Measurements from ENCODE around the gene CYP4F8. TPM values are rescaled to one million over a fixed set of nuclear protein-coding genes. Genes with fewer than 3 reads are reported as not detected.

Gene CYP4F8
- total RNA-seq, 1 donor from 2014 or later: not detected

DNA sequence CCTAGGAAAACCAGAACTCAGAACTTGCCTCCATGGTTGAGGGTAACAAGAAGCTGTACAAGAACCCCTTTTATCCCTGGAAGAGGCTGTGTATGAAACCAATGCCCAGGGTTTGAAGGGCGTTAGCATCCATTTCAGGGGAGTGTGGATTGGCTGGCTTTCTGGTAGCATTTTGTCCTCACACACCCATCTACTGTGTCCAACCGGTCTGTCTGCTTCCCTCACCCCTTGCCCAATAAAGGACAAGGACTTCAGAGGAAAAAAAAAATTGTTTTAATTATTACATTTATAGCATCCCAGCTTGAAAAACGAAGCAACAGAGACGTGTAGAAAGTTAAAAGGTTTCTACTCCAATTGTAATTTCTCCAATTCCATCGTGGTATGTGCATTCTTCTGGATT is 2.7 kb upstream of the CYP4F8 start:
- intact Hi-C loops (cut with DNase I): no loop called here
- ATAC-seq (no peak), DNase-seq (ENCODE audit: missing footprints) (no peak)

DNA sequence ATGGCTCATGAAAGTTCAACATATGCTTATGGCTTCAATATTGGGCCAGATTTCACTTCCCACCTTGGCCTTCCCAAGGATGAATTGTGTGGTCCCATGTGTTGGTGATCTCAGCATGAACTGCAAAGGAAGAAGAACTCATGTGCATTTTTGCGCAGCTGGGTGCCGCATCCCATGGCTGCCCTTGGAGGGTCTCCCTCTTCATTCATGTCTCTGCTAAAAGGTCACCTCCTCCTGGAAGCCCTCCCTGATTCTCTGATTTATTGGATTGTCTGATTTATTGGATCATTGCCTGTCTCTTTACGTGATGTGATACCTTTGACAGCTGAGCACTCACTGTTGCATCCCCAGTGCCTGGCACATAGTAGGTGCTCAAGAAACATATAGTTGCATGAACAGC is 1.7 kb upstream of the CYP4F8 start:
- no peak for ATAC-seq
- no peak for DNase-seq (ENCODE audit: missing footprints)
- intact Hi-C loops (cut with DNase I): no loop called here

DNA sequence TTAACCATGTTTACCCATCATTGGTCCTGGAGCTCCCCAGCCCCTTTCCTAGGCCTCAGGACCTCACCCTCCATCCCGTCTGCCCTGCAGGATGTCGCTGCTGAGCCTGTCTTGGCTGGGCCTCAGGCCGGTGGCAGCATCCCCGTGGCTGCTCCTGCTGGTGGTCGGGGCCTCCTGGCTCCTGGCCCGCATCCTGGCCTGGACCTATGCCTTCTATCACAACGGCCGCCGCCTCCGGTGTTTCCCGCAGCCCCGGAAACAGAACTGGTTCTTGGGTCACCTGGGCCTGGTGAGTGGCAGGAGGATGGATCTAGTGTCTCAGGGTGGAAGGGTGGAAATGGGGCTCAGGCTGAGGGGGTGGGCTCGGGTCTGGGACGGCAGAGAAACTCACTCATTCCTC is 508 bp downstream of the CYP4F8 start:
- DNase-seq (ENCODE audit: missing footprints) (no peak), ATAC-seq (no peak)
- intact Hi-C loops (cut with DNase I): no loop called here

DNA sequence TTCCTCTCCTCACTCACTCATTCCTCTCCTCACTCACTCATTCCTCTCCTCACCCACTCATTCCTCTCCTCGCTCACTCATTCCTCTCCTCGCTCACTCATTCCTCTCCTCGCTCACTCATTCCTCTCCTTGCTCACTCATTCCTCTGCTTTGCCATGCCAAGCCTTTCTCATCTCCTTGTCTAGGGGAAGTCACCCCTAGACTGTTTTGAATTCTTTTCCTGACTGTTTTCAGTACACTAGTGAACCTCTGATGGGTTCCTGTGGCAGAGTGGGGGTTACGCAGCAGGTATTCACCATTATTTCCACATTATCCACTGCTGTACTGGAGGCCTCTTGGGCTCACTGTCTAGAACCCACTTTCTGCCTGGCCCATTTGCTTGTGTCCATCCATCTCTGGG is 1.2 kb downstream of the CYP4F8 start:
- intact Hi-C loops (cut with DNase I): no loop called here
- DNase-seq (ENCODE audit: missing footprints): no peak

DNA sequence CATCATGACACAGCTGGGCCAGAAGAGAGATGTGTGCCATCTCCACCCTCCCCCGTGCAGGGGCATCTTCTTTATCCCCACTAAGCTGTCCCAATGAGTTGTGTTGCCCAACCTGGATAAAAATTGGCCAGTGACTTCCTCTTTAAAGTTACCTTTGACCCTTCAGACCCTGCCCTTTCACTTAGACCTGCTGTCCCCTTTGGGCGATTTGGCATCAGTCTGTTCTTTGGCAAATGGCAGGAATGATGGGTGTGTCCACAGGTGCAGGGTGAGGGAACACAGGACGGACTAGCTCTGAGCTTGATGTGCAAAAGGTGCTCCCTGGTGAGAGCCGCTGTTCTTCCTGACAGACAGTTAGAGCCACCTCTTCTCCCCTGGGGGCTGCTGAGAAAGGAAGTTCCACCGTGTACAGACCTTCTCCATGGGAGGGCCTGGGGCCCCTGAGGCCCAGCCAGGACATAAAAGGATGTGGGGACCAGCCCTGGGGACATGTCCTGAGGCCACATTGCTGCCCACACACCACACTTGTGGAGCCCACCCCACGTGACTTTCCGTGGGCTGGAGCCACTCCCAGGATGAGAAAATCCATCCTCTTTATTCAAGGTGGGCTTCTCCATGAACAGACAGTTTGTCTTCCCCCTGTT is 1.7 kb downstream of the CYP4F8 start:
- intact Hi-C loops (cut with DNase I): no loop called here
- ATAC-seq (no peak), DNase-seq (ENCODE audit: missing footprints) (no peak)

More for the DNA sequence above, 1.2 kb downstream of the CYP4F8 start:
- ATAC-seq: no peak

DNA sequence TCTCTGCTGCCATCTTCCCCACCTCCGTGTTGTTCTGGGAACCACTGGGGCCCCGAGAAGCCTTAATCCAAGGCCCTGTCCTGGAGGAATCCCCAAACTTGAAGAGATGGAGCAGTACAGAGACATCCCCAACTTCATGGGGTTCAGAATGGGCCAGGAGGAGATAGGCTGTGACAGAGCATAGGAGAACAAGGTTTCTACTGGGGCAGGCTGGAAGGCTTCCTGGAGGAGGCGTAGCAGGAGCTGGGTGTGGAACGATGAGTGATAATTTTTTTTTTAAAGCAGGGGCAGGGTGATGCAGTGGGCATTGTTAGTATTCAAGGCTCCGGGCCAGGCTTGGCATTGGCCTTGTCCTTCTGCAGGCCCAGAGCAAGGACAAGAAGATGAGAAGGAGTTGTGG is 3.3 kb downstream of the CYP4F8 start:
- intact Hi-C loops (cut with DNase I): no loop called here
- ATAC-seq: no peak

DNA sequence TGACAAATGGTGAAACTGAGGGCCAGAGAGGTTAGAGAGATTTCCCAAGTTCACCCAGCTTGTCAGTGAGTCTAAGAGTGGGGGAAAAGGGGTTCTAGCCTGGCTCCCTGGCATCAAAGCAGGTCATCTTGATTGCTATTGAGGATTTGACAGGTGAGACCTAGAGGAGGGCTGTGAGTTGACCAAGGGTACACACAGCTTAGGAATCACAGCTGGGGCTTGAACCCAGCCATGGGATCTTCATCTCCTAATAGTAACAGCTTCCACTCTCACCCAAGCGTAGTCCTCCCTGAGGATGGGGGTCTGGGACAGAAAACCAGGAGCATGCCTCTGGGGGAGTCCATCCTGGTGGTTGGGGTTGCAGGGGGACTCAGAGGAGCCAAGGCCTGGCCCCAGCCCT is 6.8 kb downstream of the CYP4F8 start:
- ATAC-seq: no peak
- no peak for DNase-seq (ENCODE audit: missing footprints)
- intact Hi-C loops (cut with DNase I): no loop called here

More for the DNA sequence above, 3.3 kb downstream of the CYP4F8 start:
- no peak for DNase-seq (ENCODE audit: missing footprints)

DNA sequence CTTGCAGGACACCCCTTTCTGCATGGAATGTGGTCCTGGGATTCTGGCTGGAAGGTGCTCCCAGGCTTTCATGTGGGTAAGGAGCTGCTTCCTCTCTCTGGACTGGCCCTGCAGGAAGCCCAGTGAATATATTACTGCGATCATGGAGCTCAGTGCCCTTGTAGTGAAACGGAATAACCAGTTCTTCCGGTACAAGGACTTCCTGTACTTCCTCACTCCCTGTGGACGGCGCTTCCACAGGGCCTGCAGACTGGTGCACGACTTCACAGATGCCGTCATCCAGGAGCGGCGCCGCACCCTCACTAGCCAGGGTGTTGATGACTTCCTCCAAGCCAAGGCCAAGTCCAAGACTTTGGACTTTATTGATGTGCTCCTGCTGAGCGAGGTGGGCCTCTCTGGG is 8.0 kb downstream of the CYP4F8 start:
- ATAC-seq: no peak
- DNase-seq (ENCODE audit: missing footprints): no peak
- intact Hi-C loops (cut with DNase I): no loop called here

DNA sequence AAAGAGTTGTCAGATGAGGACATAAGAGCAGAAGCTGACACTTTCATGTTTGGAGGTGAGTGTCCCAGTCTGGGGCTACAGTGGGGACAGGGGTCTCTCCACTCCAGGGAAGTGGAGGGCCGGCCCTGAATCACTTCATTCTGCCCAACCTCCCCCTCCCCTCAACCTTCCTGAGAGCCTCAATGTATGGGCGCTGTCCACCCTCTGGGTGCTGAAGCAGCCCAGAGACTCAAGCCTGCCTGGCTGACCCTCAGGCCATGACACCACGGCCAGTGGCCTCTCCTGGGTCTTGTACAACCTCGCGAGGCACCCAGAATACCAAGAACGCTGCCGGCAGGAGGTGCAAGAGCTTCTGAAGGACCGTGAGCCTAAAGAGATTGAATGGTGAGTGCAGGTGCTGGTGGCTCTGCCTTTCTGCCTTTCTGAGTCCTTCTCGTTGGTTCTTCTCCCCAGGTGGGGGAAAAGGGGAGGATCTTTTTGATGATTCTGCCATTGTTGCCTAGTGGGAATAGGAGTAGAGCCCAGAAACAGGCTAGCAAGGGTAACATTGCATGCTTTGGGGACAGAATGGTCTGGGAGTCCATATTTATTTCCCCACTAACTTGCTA is 8.8 kb downstream of the CYP4F8 start:
- intact Hi-C loops (cut with DNase I): no loop called here
- ATAC-seq (no peak), DNase-seq (ENCODE audit: missing footprints) (no peak)

DNA sequence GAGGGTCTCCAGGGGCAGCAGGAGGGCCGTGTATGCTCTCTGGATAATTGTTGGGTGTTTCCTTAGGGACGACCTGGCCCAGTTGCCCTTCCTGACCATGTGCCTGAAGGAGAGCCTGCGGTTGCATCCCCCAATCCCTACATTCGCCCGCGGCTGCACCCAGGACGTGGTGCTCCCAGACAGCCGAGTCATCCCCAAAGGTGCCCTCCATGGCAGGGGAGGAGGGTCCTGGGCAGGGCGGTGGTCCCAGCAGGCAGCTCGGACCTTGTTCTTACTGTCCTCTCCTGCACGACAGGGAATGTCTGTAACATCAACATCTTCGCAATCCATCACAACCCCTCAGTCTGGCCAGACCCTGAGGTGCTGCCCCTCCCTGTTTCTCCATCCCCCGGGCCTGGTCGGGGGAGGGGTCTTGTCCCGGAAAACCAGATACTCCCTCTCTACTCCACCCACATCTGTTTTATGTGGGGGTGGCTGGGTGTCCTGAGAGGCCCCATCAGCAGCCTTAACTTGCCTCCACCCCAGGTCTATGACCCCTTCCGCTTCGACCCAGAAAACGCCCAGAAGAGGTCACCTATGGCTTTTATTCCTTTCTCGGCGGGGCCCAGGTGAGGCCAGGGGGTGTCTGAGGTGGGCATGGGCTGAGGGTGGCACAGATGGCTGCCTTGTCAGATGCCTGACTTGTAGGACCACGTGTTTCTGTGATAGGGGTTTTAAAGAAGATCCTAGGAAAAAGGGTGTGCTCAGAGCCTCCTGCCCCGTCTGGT is 13.4 kb downstream of the CYP4F8 start:
- intact Hi-C loops (cut with DNase I): loop anchor here (1.0 to 2.0 kb wide), 3 partner anchors 182 to 554 kb away; no protein-coding TSS in a partner anchor
- no peak for DNase-seq (ENCODE audit: missing footprints)
- no peak for ATAC-seq

DNA sequence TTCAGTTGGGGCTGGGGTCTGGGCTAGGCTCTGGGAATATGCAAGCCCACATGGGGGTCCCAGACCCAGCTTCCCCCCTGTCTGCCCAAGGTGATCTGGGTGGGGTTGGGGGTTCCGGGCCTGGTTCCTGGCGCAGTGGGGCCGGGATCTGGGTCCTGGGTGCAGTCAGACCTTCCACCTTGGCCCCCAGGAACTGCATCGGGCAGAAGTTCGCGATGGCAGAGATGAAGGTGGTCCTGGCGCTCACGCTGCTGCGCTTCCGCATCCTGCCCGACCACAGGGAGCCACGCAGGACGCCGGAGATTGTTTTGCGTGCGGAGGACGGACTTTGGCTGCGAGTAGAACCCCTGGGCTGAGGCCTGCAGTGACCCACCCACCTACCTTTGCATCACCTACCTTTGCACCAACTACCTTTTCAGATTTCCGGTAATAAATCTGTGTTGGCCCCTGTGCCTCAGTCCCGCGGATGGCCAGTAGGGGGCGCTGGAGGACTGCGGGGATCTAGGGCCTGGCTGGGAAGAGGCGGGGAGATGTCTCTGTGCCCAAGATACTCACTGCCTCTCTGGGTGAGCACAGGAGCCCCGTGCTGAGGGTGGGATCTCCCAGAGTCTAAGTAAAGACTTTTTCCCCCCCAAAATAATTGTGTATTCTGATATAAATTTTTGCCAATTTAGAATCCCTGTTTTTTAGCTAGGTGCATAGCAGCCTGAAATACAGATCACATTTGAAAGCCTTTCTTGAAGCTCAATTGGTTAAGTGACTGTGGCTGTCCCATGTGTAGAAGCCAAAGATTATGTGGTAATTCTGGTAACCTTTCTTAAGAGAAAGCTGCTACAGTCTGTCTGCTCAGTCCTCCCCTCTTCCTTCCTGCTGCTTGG is 14.2 kb downstream of the CYP4F8 start:
- DNase-seq (ENCODE audit: missing footprints) (peak; percentile 92), ATAC-seq (peak; percentile 81)
- intact Hi-C loops (cut with DNase I): loop anchor here (1.0 to 2.0 kb wide), 3 partner anchors 181 to 554 kb away; no protein-coding TSS in a partner anchor

DNA sequence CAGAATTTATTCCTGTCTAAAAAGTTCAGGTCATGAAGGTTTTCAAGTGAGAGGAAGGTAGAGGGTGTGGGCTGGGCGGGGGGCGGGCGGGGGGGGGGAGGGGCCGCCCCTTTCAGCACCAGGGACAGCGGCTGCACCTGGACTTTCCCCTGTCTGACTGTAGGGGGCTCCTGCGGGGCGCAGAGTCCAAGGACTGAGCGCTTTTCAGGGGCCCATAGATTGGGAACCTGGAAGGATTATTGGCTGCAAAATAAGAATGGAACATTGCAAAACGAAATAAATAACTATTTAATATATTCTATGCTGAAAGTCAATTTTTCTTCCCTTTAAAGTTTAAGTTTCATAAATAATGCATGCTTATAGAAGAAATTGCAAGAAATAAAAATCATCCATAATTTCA is 16.8 kb downstream of the CYP4F8 start:
- no peak for ATAC-seq
- intact Hi-C loops (cut with DNase I): loop anchor here (5.0 kb wide), 1 partner anchor 125 kb away; no protein-coding TSS in a partner anchor
- DNase-seq (ENCODE audit: missing footprints): no peak

DNA sequence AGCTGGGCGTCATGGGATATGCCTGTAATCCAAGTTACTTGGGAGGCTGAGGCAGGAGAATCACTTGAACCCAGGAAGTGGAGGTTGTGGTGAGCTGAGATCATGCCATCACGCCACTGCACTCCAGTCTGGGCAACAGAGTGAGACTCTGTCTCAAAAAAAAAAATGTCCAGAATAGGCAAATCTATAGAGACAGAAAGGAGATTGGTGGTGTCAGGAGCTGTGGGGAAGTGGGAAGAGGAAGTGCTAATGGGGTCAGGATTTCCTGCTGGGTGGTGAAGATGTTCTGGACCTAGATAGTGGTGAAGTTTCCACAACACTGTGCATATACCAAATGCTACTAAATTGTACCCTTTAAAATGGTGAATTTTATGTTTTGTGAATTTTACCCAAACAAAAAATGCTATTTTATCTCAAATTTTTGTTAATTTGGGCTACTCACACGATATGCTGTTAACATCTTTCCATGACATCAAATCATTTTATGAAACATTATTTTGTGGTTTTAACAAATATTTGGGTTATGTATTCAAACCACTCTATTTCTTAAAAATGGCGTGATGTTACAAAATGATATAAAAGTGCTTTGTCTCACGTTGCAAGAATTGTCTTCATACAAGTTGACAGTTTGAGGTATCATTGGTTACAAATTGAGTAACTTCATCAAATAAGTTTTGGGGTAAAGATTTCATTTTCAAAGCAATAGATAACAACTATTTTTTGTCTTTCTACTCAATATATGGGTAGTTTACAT is 18.2 kb downstream of the CYP4F8 start:
- ATAC-seq (peak; percentile 28), DNase-seq (ENCODE audit: missing footprints) (no peak)
- intact Hi-C loops (cut with DNase I): loop anchor here (5.0 kb wide), 1 partner anchor 124 kb away; no protein-coding TSS in a partner anchor

DNA sequence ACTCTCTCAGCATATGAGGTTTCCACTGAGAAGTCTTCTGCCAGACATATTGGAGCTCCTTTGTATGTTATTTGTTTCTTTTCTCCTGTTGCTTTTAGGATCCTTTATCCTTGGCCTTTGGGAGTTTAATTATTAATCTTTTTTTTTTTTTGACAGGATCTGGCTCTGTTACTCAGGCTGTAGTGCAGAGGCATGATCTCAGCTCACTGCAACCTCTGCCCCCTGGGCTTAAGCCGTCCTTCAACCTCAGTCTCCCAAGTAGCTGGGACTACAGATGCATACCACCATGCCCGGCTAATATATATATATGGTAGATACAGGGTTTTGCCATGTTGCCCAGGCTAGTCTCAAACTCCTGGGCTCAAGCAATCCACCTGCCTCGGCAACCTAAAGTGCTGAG is 19.1 kb downstream of the CYP4F8 start:
- no peak for DNase-seq (ENCODE audit: missing footprints)
- no peak for ATAC-seq
- intact Hi-C loops (cut with DNase I): loop anchor here (5.0 kb wide), 1 partner anchor 123 kb away; no protein-coding TSS in a partner anchor

DNA sequence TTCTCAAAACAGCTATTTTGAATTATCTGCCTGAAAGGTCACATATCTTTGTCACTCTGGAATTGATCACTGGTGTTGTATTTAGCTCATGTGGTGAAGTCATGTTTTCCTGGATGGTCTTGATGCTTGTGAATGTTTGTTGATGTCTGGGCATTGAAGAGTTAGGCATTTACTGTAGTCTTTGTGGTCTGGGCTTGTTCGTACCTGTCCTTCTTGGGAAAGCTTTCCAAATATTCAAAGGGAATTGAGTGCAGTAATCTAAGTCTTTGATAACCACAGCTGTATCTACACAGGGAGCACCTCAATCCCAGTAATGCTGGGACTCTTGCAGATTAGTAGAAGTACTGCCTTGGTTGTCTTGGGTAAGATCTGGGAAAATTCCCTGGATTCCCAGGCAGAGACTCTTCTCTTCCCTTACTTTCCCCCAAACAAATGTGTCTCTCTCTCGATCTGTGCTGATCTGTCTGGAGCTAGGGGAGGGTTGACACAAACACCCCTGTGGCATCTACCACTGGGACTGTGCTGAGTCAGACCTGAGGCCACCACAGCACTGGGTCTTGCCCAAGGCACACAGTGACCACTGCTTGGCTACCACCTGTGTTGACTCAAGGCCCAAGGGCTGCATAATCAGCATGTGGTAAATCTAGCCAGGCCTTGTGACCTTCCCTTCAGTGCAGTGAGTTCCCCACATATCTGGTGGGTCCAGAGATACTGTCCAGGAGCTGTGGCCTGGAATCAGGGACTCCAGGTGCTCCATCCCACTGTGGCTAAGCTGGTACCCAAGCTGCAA is 20.2 kb downstream of the CYP4F8 start:
- intact Hi-C loops (cut with DNase I): no loop called here
- no peak for ATAC-seq

DNA sequence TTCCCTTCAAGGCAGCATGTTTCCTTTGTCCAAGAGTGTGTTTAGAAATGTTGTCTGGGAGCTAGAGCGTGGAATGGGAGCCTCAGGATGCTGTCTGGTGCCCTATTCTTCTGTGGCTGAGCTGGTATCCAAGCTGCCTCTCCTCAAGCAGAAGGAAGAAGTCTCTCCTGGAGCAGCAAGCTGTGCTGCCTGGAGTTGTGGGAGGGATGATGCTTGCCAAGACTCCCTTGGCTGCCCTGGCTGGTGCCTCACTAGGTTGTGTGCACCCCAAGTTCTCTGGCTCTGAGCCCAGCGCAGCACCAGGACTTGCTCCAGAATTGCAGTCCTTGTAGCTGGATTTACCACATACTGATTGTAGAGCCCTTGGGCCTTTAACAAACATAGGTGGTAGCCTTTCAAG is 21.0 kb downstream of the CYP4F8 start:
- intact Hi-C loops (cut with DNase I): no loop called here
- no peak for DNase-seq (ENCODE audit: missing footprints)
- ATAC-seq: no peak

More for the DNA sequence above, 20.2 kb downstream of the CYP4F8 start:
- no peak for DNase-seq (ENCODE audit: missing footprints)

DNA sequence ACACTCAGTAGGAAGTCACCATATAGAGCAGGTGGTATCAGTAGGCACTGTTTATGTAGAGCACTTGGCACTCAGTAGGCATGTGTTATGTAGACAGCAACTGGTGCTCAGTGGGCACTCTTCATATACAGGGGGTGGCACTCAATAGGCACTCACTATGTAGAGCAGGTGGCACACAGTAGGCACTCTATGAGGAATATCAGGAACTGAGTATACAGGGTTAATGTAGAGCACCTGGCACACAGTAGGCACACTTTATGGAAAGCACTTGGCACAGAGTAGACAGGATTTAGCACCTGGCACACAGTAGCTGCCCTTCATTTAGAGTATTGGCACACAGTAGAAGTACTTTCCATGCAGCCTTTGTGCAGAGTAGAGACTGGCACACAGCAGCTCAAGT is 24.6 kb downstream of the CYP4F8 start:
- intact Hi-C loops (cut with DNase I): no loop called here
- DNase-seq (ENCODE audit: missing footprints) (no peak), ATAC-seq (no peak)

Data from Right ventricle myocardium inferior (tissue), 1 donor.